Heart left ventricle (tissue), 16 donors: ENCODE data around the gene ZNF382. TPM values are rescaled to one million over a fixed set of nuclear protein-coding genes. Genes with fewer than 3 reads are reported as not detected.

Experiments
- ATAC-seq, 4 donors: fragments of 200-7000 bp; cut with Tn5 transposase; one replicate each; pipeline ENCODE4 v1.9.1; 2020 to 2022; ENCODE audit warnings: moderate library complexity in 4 of 4, mild to moderate bottlenecking in 3 of 4, moderate number of reproducible peaks in 1 of 4
- DNase-seq, 5 donors: peaks; one replicate each; pipeline ENCODE4 v3.0.0-alpha.2; 2020
- H3K27ac ChIP-seq, 12 donors: fragments of 200-600 bp; sonication (generic) in 4 of 12; one replicate each; pipeline versions ENCODE4 v1.5.0 to v1.8.0; 2016 to 2022; ENCODE audit warnings: mild to moderate bottlenecking in 2 of 12
- H3K27me3 ChIP-seq, 9 donors: fragments of 200-600 bp; sonication (generic) in 2 of 9; one replicate each; pipeline versions ENCODE4 v1.5.1 to v1.8.0; 2016 to 2022; ENCODE audit warnings: mild to moderate bottlenecking in 3 of 9
- H3K36me3 ChIP-seq, 9 donors: fragments of 200-600 bp; sonication (generic) in 2 of 9; one replicate each; pipeline versions ENCODE4 v1.5.0 to v1.8.0; 2018 to 2022; ENCODE audit warnings: mild to moderate bottlenecking in 2 of 9
- H3K4me1 ChIP-seq, 12 donors: fragments of 200-600 bp; sonication (generic) in 4 of 12; one replicate each; pipeline versions ENCODE4 v1.5.0 to v1.8.0; 2016 to 2022; ENCODE audit warnings: mild to moderate bottlenecking in 3 of 12
- H3K4me3 ChIP-seq, 12 donors: fragments of 200-600 bp; sonication (generic) in 4 of 12; one replicate each; pipeline versions ENCODE4 v1.5.0 to v1.8.0; 2017 to 2022; ENCODE audit warnings: mild to moderate bottlenecking in 9 of 12, moderate library complexity in 4 of 12
- H3K9me3 ChIP-seq, 12 donors: fragments of 200-600 bp; sonication (generic) in 4 of 12; one replicate each; pipeline versions ENCODE4 v1.5.0 to v1.8.0; 2016 to 2022; ENCODE audit warnings: mild to moderate bottlenecking in 1 of 12
- CTCF ChIP-seq, 12 donors: fragments of 200-600 bp; sonication (generic) in 4 of 12; IDR thresholded peaks; one replicate each; pipeline versions ENCODE4 v1.5.0 to v1.8.0; 2018 to 2022; ENCODE audit warnings: antibody characterized with exemption in 12 of 12, mild to moderate bottlenecking in 5 of 12
- POLR2A ChIP-seq, 2 donors: fragments of 450-650 bp; IDR thresholded peaks; one replicate each; pipeline ENCODE4 v1.6.1; 2017; ENCODE audit warnings: antibody characterized with exemption in 2 of 2, mild to moderate bottlenecking in 2 of 2, moderate library complexity in 2 of 2
- WGBS, 4 donors: extraction: QIAGEN DNeasy Blood & Tissue Kit in 2 of 4; methylation state at CpG; one replicate each; pipeline versions ENCODE4 v1.1.5 to v1.1.7; 2013 to 2018; 5-methylcytosine and 5-hydroxymethylcytosine counted together
- intact Hi-C, 10 donors: fragments of 100-400 bp; cut with DNase I; formaldehyde crosslinking; loops; one replicate each; pipeline versions ENCODE4 v1.11.1 to v1.14.2; 2022
- polyA plus RNA-seq, 2 donors: library from polyadenylated mRNA; stranded (reverse); fragments of 200-250 nt; gene quantifications; one replicate each; pipeline ENCODE4 v1.2.3, GENCODE V29; 2013
- total RNA-seq, 9 donors: library from RNA; depleted of rRNA in 2 of 9; stranded (reverse); fragments of >200 nt in 2 of 9; fragmentation: NEBNext Ultra II Directional in 3 of 9; extraction: Animal tissue kit (Norgen Biotek cat#: 25700) in 3 of 9; gene quantifications; one replicate each; pipeline versions ENCODE4 v1.1.0 to v1.2.4, GENCODE V29; 2016 to 2023
- donor health status: ischemic (EF 13 %, LVEDD 7.1; RV severe dilation, severe dysfunction).
- donor health status: healthy with polysubstance abuse.
- donor health status: DM: no; HTN: yes; CAD: no.
- donor health status: DM: no; HTN: no; CAD: no.
- donor health status: ischemic (EF 25% LVEDD 6.9; RV normal size, moderate dysfunction).
- donor health status: ischemic (EF 25% LVEDD 5.7; RV mildly dilated, moderate dysfunction).
- donor health status: healthy.
- donor health status: DM: yes; HTN: yes; CAD: no.
- donor health status: ischemic (EF 35%, LVEDD 5.7; RV mildly dilated, moderate dysfunction).
- donor health status: nonischemic (EF 11% LVEDD 7.7; RV severe dilation, severe dysfunction).
- donor health status: DM: yes; HTN: yes; CAD: no.
- donor health status: PGD.
- donor health status: ischemic (EF 29% LVEDD 5.4; RV normal size, mild dysfunction).
- donor health status: nonischemic (EF 23%, LVEDD 6.1; RV moderate dilation, normal function).

Gene ZNF382
- total and polyA plus RNA-seq, 11 donors = 4.3 to 21.2 (median 13.6) TPM

GRCh38 chr19:36605877-36606478 lies 865 bp downstream of the ZNF382 start:
- H3K9me3 ChIP-seq = peaks cover 0 to 24% (median 0%) of the 10 kb centered on the region in 12 donors
- 0 to 5% (median 2%) methylated on average over 1 of the region's 1 CpG for WGBS, 4 donors
- TF ChIP-seq CTCF (IDR thresholded peaks at IDR 0.05) (no peak), POLR2A (IDR thresholded peaks at IDR 0.05) (no peak)
- peaks cover 0 to 38% (median 27%) of the 10 kb centered on the region in 9 donors for H3K36me3 ChIP-seq
- peaks cover 0 to 21% (median 9%) of the 10 kb centered on the region in 12 donors for H3K4me1 ChIP-seq
- intact Hi-C loops = loop anchor here in 1 of 10 donors (5.0 kb wide), 1 partner anchor 56 kb away; no protein-coding TSS in a partner anchor
- ATAC-seq (no peak), DNase-seq (no peak)
- peak overlapping the region in 11 of 12 donors; percentile 73 to 95 (median 89) for H3K27ac ChIP-seq
- H3K4me3 ChIP-seq = peak overlapping the region; percentile 63 to 90 (median 84)
- H3K27me3 ChIP-seq = no peaks in the 10 kb centered on the region

GRCh38 chr19:36627057-36627456 lies 21.9 kb downstream of the ZNF382 start:
- H3K9me3 ChIP-seq = peaks cover 6 to 100% (median 99%) of the 10 kb centered on the region in 12 donors
- TF ChIP-seq CTCF (IDR thresholded peaks at IDR 0.05) (no peak), POLR2A (IDR thresholded peaks at IDR 0.05) (no peak)
- no peak for ATAC-seq

GRCh38 chr19:36635342-36635741 lies 30.2 kb downstream of the ZNF382 start:
- Histone ChIP-seq H3K36me3 (peaks cover 3 to 91% (median 19%) of the 10 kb centered on the region in 9 donors), H3K4me3 (no peak overlapping the region), H3K27me3 (no peaks in the 10 kb centered on the region), H3K27ac (no peak overlapping the region), H3K9me3 (peaks cover 16 to 100% (median 100%) of the 10 kb centered on the region in 12 donors), H3K4me1 (no peaks in the 10 kb centered on the region)
- no peak for TF ChIP-seq CTCF (IDR thresholded peaks at IDR 0.05)
- TF ChIP-seq POLR2A (IDR thresholded peaks at IDR 0.05) = no peak
- WGBS, 4 donors = 94 to 98% (median 95%) methylated on average over 2 of the region's 2 CpGs
- DNase-seq = no peak
- ATAC-seq = no peak
- intact Hi-C loops = loop anchor here in 2 of 10 donors (10.0 kb wide), 2 partner anchors 249 to 759 kb away; no protein-coding TSS in a partner anchor

More at GRCh38 chr19:36627057-36627456, 21.9 kb downstream of the ZNF382 start:
- H3K27me3 ChIP-seq = no peaks in the 10 kb centered on the region
- H3K4me1 ChIP-seq = no peaks in the 10 kb centered on the region
- no peak for DNase-seq
- no peak overlapping the region for H3K27ac ChIP-seq
- no peak overlapping the region for H3K4me3 ChIP-seq
- WGBS, 4 donors = 97 to 99% (median 98%) methylated on average over 5 of the region's 5 CpGs
- peaks cover 4 to 99% (median 29%) of the 10 kb centered on the region in 9 donors for H3K36me3 ChIP-seq
- intact Hi-C loops = loop anchor here in 2 of 10 donors (10.0 kb wide), 2 partner anchors 72 to 108 kb away; no protein-coding TSS in a partner anchor

DNA sequence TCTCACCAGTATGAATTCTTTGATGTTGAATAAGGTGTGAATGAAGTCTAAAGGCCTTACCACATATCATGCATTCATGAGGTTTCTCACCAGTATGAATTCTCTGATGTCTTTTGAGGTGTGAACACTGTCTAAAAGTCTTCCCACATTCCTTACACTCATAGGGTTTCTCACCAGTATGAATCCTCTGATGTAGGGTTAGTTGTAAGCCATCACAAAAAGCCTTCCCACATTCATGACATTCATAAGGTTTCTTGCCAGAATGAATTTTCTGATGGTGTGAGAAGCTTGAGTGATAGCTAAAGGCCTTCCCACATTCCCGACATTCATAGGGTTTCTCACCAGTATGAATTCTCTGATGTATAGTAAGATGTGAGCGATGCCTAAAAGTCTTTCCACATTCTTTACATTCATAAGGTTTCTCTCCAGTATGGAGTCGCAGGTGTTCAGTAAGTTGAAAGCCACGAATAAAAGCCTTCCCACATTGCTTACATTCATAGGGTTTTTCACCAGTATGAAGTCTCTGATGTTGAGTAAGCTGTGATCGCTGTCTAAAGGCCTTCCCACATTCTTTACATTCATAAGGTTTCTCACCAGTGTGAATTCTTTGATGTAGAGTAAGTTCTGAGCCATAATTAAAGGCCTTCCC lies 33.9 kb downstream of the ZNF382 start:
- Histone ChIP-seq H3K27ac (no peak overlapping the region), H3K36me3 (peaks cover 5 to 93% (median 26%) of the 10 kb centered on the region in 9 donors), H3K4me1 (no peaks in the 10 kb centered on the region), H3K9me3 (peaks cover 21 to 100% (median 100%) of the 10 kb centered on the region in 12 donors), H3K4me3 (no peak overlapping the region), H3K27me3 (no peaks in the 10 kb centered on the region)
- intact Hi-C loops = loop anchor here in 2 of 10 donors (10.0 kb wide), 2 partner anchors 246 to 756 kb away; no protein-coding TSS in a partner anchor
- DNase-seq = no peak
- no peak for ATAC-seq
- WGBS, 4 donors = 94 to 97% (median 96%) methylated on average over 5 of the region's 5 CpGs
- TF ChIP-seq POLR2A (IDR thresholded peaks at IDR 0.05) = no peak
